GM19043 (cell line): ENCODE data around the gene ARHGEF38.

Source experiments
- ATAC-seq: cut with Tn5 transposase; IDR thresholded peaks from one replicate; pipeline ENCODE4 v1.9.1; 2021; ENCODE audit warnings: low read depth; ENCODE audit not compliant: unreplicated experiment

ARHGEF38 gene

DNA sequence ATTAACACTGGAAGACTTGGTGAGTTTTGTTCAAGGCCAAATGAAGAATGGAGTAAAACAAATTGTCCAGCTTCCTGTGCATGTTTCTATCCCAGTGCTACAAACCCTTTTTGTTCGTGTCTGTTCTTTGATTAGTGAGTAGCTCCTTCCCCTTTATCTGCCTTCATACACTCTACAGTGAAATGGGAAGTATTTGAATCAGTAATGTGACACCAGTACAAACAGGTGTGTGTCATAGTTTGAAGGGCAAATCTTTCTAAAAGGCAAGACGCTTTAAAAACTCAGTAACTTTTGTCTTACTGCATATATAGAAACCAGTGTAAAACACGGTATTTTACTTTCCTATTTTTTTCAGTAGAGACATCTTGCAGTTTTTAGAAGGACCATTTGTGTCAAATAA, 5.9 kb downstream of the ARHGEF38 start:
- ATAC-seq, result no peak

DNA sequence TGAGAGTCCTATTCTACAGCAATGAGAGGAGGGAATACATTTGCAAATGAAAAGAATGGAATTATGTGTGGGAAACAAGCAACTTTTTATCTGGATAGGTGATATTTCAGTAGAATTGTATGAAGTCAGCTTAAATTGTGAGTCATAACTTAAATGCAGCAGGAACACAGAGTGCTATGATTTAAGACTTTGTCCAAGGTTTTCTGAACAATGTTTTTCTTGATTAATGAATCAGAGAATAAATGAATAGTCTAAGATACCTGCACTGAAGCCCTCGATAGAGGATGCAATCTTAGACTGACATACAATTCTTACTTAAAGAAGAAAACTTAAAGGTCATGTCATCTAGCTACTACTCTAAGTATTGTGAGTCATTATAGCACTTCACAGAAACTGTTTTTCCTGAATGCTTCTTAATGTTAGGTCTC, 8.0 kb downstream of the ARHGEF38 start:
- no peak for ATAC-seq

DNA sequence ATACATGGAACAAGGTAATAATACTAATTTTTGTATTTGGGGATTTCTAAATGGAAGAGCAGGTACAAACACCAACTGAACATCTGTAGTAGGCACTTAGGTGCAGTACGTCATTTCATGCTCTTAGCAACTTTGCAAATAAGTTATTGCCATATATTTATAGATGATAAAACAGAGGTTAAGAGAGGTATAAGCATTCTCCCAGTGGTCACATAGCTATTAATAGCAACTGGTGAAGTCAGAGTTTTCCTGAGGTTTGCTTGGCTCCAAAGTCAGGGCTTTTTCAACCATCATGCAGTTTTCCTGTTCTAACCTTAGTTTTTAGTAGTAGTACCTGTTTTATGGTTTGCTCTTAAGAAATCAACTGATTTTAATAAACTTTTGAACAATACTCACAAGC, 10.9 kb downstream of the ARHGEF38 start:
- no peak for ATAC-seq

DNA sequence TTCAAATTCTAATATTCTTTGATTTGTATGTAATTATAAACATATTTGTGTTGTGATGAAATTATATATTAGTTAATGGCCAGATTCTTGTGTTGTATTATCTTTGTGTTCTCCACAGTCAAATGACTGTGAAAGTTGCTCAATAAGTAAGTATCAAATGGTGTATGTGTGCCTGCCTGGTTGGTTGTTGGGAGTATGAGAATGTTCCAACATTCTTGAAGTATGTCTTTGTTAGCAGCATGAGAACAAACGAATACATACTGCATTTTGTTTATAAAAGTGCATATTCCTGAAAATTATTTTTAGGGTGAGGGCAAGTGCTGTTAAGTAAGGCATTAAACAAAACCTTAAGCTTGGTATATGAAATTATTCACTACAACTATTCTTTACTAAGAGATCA, 16.2 kb downstream of the ARHGEF38 start:
- ATAC-seq, result no peak

DNA sequence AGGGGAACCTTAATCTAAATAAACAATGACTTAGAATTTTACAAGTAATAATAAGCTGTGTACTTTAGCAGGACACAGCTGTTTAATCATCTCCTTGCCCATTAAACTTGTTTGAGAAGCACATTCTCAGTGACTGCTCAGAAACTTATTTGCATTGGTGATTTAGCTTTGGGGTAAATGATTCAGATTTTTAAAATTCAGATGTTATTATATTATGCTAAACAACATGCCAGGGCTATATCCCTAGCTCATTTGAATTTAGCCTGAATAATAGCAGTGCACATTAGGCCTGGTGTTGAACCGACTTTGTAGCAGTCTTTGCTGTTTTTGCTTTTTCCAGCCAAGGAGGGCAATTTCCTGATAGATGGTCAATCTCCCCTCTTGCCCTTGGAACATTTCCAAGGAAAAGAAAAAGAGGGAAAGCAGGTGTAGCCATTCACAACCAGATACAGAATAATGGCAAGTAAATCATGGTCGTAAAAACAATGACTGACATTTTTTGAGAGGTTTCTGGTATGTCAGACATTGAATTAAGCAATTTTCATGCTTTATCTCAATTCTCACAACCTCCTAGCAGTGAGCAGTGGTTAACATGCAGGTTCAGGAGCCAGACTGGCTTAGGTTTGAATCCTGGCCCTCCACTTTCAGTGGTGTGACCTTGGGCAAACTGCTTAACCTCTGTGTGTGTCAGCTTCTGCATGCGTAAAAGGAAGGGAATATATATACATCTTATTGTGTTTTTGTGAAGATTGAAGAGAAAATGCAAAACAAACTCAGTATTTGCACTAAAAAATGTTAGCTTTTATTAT, 16.8 kb downstream of the ARHGEF38 start:
- ATAC-seq, result no peak

DNA sequence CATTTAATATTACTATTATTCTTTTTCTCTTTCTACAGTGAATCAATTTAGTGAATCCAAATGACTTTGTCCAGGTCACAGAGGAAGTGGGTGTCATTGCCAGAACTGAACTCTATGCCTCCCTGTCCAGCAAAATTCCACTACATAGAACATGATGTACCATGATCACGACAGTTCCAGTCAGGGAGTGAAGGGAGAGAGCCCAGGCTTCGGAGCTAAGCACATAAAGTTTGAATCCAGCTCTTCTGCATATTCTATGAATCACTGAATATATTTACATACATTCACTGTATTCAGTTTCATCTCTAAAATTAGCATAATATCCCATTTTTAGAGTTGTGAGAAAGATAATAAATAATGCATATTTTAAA, 17.4 kb downstream of the ARHGEF38 start:
- ATAC-seq, result no peak

DNA sequence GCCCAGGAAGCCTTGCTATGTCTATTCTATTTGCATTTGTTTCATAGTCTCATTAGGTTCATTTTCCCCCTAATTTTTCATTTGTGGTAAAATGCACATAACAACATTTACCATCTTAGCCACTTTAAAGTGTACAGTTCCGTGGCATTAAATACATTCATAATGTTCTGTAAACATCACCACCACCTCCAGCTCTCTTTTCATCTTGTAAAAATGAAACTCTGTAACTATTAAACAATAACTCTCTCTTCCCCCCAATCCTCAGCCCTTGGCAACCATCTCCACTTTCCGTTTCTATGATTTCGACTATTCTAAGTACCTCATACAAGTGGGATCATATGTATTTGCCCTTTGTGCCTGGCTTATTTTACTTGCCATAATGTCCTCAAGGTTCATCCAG, 19.9 kb downstream of the ARHGEF38 start:
- ATAC-seq, result no peak

DNA sequence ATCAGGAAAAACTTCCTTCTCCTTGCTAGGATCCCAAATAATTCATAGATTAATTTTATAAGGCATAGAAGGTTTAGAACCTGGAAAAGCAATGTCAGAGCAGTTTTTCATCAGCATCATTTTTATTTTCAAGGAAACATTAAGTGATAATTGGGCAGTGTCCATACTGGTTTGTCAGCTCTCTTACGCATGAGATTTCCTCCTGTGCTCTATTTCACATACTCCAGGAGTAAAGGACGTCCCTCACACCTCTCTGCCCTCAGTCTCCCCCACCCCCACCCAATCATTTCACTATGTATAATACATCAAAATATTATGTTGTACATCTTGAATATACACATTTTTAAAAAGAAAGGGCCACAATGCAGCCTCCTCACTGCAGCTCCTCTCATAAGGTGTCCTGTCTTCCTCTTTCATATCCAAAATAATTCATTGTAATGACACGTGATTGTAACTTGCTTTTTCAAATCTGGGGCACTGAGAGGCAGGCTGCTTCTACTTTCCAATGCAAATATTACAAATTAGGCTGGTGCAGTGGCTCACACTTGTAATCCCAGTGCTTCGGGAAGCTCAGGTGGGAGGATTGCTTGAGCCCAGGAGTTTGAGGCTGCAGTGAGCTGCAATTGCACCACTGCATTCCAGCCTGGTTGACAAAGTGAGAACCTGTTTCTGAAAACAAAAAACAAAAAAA, 34.4 kb downstream of the ARHGEF38 start:
- no peak for ATAC-seq

DNA sequence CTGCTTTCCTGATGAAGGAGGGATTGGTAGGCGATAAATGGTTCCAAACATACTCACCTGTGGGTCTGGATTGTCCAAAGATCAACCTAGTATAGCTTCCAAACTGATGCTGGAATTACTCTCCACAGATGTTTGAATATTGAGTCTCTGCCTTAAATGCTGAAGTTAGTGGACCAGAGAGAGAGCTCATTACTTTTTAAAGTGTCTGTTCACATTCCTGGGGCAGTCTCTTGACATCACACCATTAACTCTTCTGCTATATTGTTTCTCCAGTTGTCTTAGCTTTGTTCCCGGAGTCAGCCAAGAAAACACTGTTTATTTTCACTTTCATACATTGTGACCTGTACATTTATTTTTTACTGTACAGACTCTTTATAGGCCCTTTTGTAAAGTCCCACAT, 35.4 kb downstream of the ARHGEF38 start:
- ATAC-seq, result no peak

DNA sequence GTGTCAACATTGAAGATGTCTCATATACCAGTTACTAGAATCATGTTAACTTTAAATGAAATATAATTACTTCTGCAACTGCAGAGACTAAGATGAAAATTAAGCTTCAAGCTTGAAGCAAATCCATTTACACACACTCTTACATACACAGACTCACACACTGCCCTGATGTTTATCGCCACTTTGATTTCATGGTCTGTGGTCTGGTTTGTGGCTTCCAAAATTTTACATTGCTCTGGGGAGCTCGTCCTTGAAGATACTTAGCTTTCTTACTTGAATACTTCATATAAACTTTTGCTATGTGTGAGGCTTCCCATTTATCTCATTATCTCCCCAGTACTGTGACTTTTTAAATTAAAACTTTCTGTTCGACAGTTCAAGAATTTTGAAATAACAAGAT, 35.8 kb downstream of the ARHGEF38 start:
- no peak for ATAC-seq

DNA sequence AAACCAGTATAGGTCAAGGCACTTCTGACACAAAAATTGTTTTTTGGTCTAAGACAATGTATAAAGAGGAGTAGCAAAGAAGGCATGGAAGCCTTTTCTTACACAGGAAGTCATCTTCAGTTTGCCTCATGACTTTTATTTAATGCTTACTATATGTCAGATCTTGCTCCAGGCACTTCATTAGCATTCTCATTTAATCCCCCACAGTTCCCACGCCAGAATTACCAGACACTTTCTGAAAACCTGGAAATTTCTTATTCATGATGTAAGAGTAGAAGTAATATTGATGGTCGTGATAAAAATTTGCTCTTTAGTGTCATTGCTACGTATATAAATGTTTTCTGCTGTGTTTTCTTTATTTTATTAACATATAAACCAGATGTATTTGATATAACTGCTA, 39.2 kb downstream of the ARHGEF38 start:
- ATAC-seq, result no peak

DNA sequence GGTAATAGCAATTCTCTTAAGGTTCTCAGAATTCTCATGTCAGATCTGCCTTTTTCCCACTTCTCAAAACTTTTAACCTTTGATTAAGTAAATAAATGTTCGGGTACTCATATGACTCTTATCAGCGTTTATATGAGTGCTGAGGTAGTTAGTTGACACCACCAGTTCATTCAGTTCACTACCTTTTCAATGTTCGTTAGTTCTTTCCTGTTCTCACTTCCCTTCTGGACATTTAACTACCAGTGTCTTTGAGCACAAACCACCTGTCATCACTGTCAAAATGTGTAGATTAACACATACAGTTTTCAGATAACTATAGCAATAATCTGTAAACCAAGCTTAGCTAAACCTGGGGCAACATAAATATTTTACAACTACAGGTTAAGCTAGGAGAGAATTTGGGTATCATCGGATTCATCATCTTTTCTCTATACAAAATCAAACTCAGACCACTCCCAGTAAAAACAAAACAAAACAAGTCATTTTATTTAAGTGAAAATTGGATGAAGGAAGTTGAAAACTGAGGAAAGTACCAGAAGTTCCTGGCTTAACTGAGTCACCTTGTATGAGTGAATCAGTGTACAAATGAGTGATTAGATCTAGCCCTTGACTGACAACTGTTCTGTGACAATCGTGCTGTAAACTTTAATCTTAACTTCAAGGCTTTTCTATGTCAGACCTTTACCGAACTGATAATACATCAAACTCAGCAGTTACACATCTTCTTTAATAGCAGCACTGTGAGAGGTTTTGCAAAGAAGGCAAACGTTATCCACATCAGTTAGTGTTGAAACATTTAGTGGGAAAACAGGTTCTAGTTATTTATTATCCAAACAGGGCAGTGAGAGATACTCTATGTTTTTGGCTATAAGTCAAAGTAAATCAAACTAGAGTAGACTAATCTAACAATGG, 41.9 kb downstream of the ARHGEF38 start:
- peak; percentile 85 for ATAC-seq

DNA sequence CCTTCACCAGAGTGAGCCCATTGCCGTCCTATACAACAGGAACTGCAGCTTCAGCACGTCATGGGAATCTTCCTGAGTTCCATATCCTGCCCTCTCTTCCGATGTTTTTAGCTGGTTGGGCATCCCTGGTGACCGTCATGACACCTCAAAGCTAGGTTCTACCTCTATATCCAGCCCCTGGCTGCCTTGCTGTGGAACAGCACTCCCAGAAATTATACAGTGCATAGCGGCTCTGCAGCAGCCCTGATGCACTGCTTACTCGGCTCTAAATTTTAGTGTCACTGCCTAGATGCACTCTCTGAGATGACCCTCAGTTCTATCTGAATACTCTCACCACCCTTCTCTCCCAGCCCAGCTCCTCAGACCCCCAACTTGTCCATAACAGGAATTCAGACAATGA, 44.3 kb downstream of the ARHGEF38 start:
- no peak for ATAC-seq

DNA sequence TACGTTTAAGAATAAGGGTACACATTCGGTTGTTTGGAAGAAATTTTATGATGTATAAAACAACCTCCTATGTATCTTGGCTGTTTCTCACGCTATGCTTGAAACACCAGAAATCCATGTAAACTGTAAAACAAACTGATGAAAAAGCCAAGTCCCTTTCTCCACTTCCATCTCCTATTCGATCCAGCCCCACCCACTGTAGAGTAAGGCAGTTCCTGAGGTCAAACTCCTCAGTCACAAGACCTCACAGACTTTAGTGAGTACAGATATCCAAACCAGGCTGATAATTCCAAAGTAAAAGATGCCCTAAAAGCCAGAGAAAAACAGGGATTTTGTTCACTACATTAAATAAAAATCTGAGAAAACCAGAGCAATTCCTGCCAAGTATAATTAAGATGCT, 45.6 kb downstream of the ARHGEF38 start:
- no peak for ATAC-seq

DNA sequence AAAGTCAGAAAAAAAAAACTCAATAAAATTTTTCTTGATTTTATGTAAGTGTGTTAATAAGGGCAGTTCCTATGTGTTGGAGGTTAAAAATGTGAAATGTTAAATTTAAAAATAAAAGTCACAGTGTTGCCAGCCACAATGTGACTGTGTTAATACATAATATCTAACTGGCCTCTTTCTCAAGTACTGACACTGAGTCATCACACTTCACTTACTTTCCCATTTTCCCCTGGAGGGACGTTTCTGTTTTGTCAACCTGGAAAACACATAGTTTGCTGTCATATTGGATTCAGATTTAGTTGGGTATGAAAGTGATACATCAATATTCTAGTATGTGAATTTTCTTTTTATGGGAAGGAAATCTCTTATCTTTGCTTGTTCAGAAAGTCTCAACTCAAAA, 46.4 kb downstream of the ARHGEF38 start:
- no peak for ATAC-seq

DNA sequence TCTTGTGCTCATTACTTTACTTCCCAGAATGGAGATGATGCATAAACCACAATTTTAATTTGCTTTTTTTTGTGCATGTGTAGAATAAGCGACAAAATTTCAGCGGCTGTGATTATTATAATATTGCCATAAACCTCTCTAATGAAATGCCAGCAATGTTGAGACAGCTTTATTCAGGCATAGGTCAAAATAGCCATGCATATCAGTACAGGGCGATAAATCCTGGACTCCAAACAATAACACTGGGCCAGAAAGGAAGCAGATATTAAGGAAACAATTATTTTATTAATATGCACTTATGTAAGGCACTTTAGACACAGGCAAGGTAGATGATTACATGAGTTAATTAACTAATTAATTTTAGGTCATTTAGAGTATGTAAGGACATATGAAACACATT, 47.1 kb downstream of the ARHGEF38 start:
- no peak for ATAC-seq

DNA sequence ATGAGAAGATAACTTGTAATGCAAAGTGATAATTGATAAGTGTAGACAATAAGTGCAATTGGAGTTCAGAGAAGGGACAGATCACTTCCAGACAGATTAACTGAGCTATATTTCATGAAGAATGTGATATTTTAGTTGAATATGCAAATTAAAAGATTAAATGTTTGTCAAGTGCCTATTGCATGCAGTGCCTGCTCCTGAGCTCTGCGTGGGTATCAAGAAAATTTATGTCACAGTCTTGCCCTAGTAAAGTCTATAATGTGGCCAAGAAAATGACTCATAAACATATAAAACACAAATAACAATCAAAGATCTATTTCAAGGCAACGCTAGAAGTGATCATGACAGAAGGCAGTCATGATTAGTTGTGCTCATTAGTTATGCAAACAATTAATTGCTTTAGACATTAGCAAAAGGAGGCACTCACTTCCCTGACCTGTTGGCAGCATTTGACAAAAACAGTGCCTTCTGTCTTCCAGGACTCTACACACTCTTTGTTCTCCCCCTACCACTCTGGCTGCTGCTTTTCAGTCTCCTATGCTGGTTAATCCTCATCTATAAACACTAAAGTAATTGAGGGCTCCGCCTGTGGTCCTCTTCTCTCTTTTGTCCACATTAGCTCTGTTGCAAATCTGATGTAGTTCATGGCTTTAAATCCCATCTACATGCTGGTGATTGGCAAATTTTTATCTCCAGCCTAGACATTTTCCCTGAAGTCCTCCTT, 47.7 kb downstream of the ARHGEF38 start:
- ATAC-seq, result no peak

DNA sequence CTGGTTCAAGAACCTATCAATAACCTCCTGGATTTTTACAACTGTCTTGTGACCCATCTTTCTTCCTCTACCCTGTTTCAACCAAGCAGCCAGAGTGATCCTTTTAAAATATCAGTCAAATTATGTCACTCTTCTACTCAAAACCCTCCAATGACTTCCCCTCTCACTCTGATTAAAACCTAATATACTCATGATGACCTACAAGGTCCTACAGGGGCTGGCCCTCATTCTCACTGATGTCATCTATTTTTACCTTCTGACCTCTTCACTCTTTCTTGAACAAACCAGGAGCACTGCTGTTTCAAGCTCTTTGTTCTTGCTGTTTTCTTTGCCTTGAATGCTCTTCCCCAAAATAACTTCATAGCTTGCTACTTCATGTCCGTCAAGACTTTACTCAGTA, 48.5 kb downstream of the ARHGEF38 start:
- no peak for ATAC-seq

DNA sequence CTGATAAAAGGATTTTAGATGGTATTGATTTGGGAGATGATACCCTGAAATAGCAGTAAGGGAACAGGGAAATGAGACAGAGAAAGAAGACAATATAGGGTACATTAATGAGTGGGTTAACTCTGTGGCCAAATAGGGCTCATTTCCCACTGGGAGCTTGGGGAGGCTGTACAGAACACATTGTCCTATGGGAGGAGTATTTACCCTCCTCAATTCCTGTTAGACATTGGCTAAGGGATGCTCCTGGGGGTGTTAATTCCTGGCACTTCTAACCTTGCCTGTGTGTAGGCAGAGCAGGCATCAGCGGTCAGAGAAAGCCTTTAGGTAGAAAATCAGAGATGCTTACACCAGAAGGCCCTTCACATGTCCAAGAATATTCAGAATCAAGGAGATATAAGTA, 49.0 kb downstream of the ARHGEF38 start:
- no peak for ATAC-seq

DNA sequence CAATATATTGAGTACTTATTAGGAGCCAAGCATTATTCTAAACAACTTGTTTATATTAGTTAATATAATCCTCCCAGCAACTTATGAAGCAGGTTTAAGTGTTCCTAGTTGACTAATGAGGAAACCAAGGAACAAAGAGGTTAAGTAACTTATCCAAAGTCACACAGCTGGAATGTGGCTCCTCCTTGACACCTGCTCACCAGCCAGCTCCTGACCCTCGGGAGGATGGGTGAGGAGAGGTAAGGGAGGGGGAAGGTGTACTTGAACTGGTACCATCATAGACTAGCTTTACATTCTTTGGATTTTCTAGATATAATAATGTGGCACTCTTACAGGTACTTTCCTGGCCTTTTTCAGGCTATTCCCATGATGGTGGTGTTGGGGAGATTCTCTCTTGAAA, 50.7 kb downstream of the ARHGEF38 start:
- ATAC-seq, result no peak

DNA sequence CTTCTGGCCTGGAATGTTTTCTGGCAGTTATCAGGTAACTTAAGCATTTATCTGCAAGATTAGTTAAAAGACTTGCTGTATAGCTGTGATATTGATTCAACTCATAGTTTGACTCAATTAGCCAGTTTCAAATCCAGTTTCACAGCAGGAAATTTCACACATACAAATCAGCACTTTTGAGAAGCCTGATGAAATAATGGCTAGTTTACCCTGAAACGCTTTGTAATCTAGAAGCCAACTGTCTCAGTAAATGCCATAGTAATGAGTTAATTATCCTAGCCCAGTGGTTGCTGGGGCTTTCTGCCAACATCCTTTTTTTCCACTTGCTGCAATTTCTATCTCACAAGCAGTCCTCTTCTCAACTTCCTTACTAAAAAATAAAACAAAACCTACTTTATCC, 53.1 kb downstream of the ARHGEF38 start:
- ATAC-seq, result no peak
